ENCODE data around the gene STAC.

GRCh38 chr3:36332139-36332538, 48.2 kb upstream of the STAC start:
- TF ChIP-seq CTCF (IDR thresholded peaks at IDR 0.05) (no peak), POLR2A (IDR thresholded peaks at IDR 0.05) (no peak)
